ENCODE measurements around the gene GLT1D1.

GLT1D1 gene

GRCh38 chr12:128914908-128915563 lies 61.8 kb downstream of the GLT1D1 start:
- TF ChIP-seq POLR2AphosphoS5 (IDR thresholded peaks at IDR 0.05; ENCODE audit: low read depth, low read length) = no peak
- no peak for TF ChIP-seq FOXP2 (optimal IDR thresholded peaks at IDR 0.05; ENCODE audit: borderline replicate concordance, extremely low read depth, extremely low read length, insufficient read depth)
- no peak for TF ChIP-seq SIN3A (IDR thresholded peaks at IDR 0.05; ENCODE audit: borderline replicate concordance, insufficient read depth, low read length)
- TF ChIP-seq, protein P1, sequence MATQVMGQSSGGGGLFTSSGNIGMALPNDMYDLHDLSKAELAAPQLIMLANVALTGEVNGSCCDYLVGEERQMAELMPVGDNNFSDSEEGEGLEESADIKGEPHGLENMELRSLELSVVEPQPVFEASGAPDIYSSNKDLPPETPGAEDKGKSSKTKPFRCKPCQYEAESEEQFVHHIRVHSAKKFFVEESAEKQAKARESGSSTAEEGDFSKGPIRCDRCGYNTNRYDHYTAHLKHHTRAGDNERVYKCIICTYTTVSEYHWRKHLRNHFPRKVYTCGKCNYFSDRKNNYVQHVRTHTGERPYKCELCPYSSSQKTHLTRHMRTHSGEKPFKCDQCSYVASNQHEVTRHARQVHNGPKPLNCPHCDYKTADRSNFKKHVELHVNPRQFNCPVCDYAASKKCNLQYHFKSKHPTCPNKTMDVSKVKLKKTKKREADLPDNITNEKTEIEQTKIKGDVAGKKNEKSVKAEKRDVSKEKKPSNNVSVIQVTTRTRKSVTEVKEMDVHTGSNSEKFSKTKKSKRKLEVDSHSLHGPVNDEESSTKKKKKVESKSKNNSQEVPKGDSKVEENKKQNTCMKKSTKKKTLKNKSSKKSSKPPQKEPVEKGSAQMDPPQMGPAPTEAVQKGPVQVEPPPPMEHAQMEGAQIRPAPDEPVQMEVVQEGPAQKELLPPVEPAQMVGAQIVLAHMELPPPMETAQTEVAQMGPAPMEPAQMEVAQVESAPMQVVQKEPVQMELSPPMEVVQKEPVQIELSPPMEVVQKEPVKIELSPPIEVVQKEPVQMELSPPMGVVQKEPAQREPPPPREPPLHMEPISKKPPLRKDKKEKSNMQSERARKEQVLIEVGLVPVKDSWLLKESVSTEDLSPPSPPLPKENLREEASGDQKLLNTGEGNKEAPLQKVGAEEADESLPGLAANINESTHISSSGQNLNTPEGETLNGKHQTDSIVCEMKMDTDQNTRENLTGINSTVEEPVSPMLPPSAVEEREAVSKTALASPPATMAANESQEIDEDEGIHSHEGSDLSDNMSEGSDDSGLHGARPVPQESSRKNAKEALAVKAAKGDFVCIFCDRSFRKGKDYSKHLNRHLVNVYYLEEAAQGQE (IDR thresholded peaks at IDR 0.05; ENCODE audit: insufficient read depth in 1 of 2, low read depth in 2 of 2, low read length in 2 of 2) = no peak
- TF ChIP-seq TAF1 (IDR thresholded peaks at IDR 0.05; ENCODE audit: borderline replicate concordance, insufficient read depth, low read length) = no peak

- TF ChIP-seq POLR2AphosphoS5 (IDR thresholded peaks at IDR 0.05; ENCODE audit: low read depth, low read length) (no peak), TAF1 (IDR thresholded peaks at IDR 0.05; ENCODE audit: borderline replicate concordance, insufficient read depth, low read length) (no peak), SIN3A (IDR thresholded peaks at IDR 0.05; ENCODE audit: borderline replicate concordance, insufficient read depth, low read length) (no peak), FOXP2 (optimal IDR thresholded peaks at IDR 0.05; ENCODE audit: borderline replicate concordance, extremely low read depth, extremely low read length, insufficient read depth) (no peak)
- TF ChIP-seq, protein P1 (IDR thresholded peaks at IDR 0.05; ENCODE audit: insufficient read depth in 1 of 2, low read depth in 2 of 2, low read length in 2 of 2) = no peak
Measured at GRCh38 chr12:128916425-128916824, 63.1 kb downstream of the GLT1D1 start.

GRCh38 chr12:128918481-128919260 lies 65.4 kb downstream of the GLT1D1 start:
- TF ChIP-seq POLR2AphosphoS5 (IDR thresholded peaks at IDR 0.05; ENCODE audit: low read depth, low read length) (no peak), SIN3A (IDR thresholded peaks at IDR 0.05; ENCODE audit: borderline replicate concordance, insufficient read depth, low read length) (no peak), TAF1 (IDR thresholded peaks at IDR 0.05; ENCODE audit: borderline replicate concordance, insufficient read depth, low read length) (no peak), FOXP2 (optimal IDR thresholded peaks at IDR 0.05; ENCODE audit: borderline replicate concordance, extremely low read depth, extremely low read length, insufficient read depth) (no peak)
- TF ChIP-seq, protein P1 (IDR thresholded peaks at IDR 0.05; ENCODE audit: insufficient read depth in 1 of 2, low read depth in 2 of 2, low read length in 2 of 2) = no peak

- TF ChIP-seq FOXP2 (optimal IDR thresholded peaks at IDR 0.05; ENCODE audit: borderline replicate concordance, extremely low read depth, extremely low read length, insufficient read depth) (no peak), POLR2AphosphoS5 (IDR thresholded peaks at IDR 0.05; ENCODE audit: low read depth, low read length) (no peak), SIN3A (IDR thresholded peaks at IDR 0.05; ENCODE audit: borderline replicate concordance, insufficient read depth, low read length) (no peak), TAF1 (IDR thresholded peaks at IDR 0.05; ENCODE audit: borderline replicate concordance, insufficient read depth, low read length) (no peak)
- TF ChIP-seq, protein P1 (IDR thresholded peaks at IDR 0.05; ENCODE audit: insufficient read depth in 1 of 2, low read depth in 2 of 2, low read length in 2 of 2) = no peak
Measured at GRCh38 chr12:128920468-128920867, 67.2 kb downstream of the GLT1D1 start.

Data from PFSK-1 (cell line).